IMR-90 (cell line): Measurements from ENCODE around the gene KLHL40.

ENCODE experiments used
- CHD1 ChIP-seq: IDR thresholded peaks from 2 replicates; pipeline ENCODE4 v1.6.1; 2012; ENCODE audit warnings: low read depth, low read length, improper control_type of control experiment
- CTCF ChIP-seq: conservative IDR thresholded peaks from 2 replicates; pipeline ENCODE4 v1.5.1; 2012; ENCODE audit warnings: mild to moderate bottlenecking, low read depth, low read length, improper control_type of control experiment
- USF2 ChIP-seq: fragments of 150-350 bp; IDR thresholded peaks from 2 replicates; pipeline ENCODE4 v1.6.1; 2017; ENCODE audit warnings: mild to moderate bottlenecking, antibody characterized with exemption, low read length, low read depth

GRCh38 chr3:42649006-42649405 lies 36.3 kb upstream of the KLHL40 start:
- TF ChIP-seq CTCF = no peak
- TF ChIP-seq CHD1 = no peak
- no peak for TF ChIP-seq USF2
